Neural crest cell (in vitro differentiated cells): ENCODE results near the gene POLR3G. TPM values are rescaled to one million over a fixed set of nuclear protein-coding genes. Genes with fewer than 3 reads are reported as not detected.

ENCODE experiments used
- DNase-seq: peaks from one replicate; pipeline ENCODE4 v3.0.0; 2021; ENCODE audit warnings: low read depth, mixed read lengths, low spot score
- H3K27ac Mint-ChIP-seq: one replicate; pipeline ENCODE4 v1.8.0; 2021; ENCODE audit warnings: mild to moderate bottlenecking, mixed read lengths; ENCODE audit not compliant: unreplicated experiment
- H3K27me3 Mint-ChIP-seq: 2 replicates; pipeline ENCODE4 v1.8.0; 2021; ENCODE audit warnings: low read depth, mild to moderate bottlenecking, mixed read lengths
- H3K36me3 Mint-ChIP-seq: 2 replicates; pipeline ENCODE4 v1.8.0; 2021; ENCODE audit warnings: low read depth, mild to moderate bottlenecking, mixed read lengths
- H3K4me1 Mint-ChIP-seq: 2 replicates; pipeline ENCODE4 v1.8.0; 2021; ENCODE audit warnings: mixed read lengths
- H3K4me3 Mint-ChIP-seq: one replicate; pipeline ENCODE4 v1.8.0; 2021; ENCODE audit warnings: mild to moderate bottlenecking, mixed read lengths
- H3K9me3 Mint-ChIP-seq: 2 replicates; pipeline ENCODE4 v1.8.0; 2021; ENCODE audit warnings: mixed read lengths
- CTCF ChIP-seq: fragments of 200-600 bp; sonication (generic); conservative IDR thresholded peaks from 2 replicates; pipeline ENCODE4 v1.5.0; 2021; ENCODE audit warnings: antibody characterized with exemption, mild to moderate bottlenecking
- long read RNA-seq: library from polyadenylated mRNA; unstranded; transcript quantifications from one replicate; pipeline ENCODE4 v2.0.0, GENCODE V29; 2020
- total RNA-seq: library from RNA; stranded (reverse); gene quantifications from 2 replicates; pipeline ENCODE4 v1.2.1, GENCODE V29; 2021

Gene POLR3G
- total RNA-seq: 10.6 and 12.1 TPM in 2 replicates
- long read RNA-seq, transcript POLR3G-201 (8 exons, 3,285 nt): major isoform, 5 of 13 reads
- long read RNA-seq, partial matches to known transcripts: 0 of 13 reads
- long read RNA-seq, other reads (novel, unspliced or antisense): 4 of 13 reads

DNA sequence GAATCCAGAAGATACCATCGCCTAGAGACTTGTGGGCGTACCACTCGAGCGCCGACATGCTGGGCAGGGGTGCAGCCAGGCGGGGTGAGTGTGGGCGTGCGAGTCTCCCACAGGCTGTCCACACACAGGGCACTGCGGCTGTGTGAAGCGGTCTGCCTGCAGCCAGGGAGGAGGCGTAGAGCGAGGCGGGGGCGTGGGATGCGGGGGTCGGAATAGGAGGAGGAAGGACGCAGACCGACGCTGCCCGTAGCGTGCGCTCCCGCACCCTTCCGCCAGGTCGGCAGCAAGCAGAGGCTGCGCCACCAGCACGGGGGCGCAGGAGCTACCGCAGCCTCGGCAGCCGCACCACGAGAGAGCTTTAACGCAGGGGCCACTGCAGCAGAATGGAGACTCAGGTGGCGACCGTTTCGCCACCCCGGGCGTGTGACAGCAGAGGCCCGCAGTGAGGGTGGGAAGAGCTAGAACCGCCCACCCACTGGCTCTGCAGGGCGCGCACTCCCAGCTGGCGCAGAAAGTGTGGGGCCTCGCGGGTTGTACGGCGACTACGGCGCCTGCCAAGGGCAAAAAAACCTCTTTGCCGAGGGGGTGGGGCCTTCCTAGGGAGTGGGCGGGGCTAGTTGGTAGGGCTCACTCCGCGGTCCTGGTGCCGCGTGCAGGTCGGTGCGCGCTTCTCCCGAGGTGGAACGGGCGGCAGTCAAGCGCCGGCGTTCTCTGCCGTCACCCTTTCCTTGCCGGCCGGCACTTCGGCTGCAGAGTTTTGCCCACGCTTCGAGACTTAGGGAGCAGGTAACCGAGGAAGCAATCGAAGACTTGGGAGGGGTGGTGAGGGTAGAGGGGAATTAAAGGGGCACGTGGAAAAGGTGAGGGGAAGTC lies at the start of gene POLR3G, which contains the start of gene MBLAC2:
Gene POLR3G, plus strand, starts transcription at position 630 of the 873 bp plus-strand sequence. CDS start 10,704 bp downstream, outside the sequence.
Gene MBLAC2, minus strand, starts transcription at position 537 of the 873 bp plus-strand sequence. Its CDS starts 479 bp downstream, at position 58.
- Mint-ChIP-seq H3K4me3 (peak within 1 kb of the TSS; percentile 97), H3K9me3 (no peaks in the 10 kb centered on the region), H3K36me3 (peaks cover 6% of the 10 kb centered on the region), H3K27me3 (peaks cover 26% of the 10 kb centered on the region), H3K4me1 (peaks cover 56% of the 10 kb centered on the region), H3K27ac (peak within 1 kb of the TSS; percentile 96)
- DNase-seq: peak; percentile 90
- TF ChIP-seq CTCF: peak; percentile 72

DNA sequence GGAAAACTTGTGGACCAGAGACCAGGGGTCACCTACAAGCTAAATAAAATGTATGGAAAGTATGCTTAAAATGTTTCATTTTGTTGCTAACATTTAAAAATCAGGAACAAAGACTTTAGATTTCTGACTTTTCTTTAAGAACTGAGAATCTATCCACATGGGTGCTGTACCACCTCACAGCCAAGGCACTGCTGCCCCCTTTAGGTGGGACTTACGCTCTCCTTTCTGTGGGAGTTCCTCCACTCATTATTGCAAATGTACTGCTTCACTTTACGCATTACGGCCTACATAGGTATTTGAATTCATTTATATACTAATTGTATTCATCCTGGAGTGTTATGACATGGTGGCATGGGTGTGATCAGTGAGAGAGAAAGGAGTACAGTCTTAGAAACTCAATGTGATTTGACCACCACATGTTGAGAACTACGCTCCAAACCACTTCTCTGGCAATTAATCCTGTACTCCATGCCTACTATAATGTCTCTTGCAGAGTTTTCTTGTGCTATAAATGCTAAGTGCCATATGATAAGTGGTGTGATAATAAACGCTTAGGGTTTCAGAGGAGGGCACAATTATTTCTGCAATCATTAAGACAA lies 40.4 kb upstream of the POLR3G start:
- H3K36me3 Mint-ChIP-seq: no peaks in the 10 kb centered on the region
- TF ChIP-seq CTCF: peak; percentile 70
- DNase-seq: peak; percentile 33
- no peak overlapping the region for H3K27ac Mint-ChIP-seq
- H3K27me3 Mint-ChIP-seq: no peaks in the 10 kb centered on the region
- no peaks in the 10 kb centered on the region for H3K4me1 Mint-ChIP-seq
- H3K9me3 Mint-ChIP-seq: no peaks in the 10 kb centered on the region
- no peak overlapping the region for H3K4me3 Mint-ChIP-seq

- Mint-ChIP-seq H3K27me3 (no peaks in the 10 kb centered on the region), H3K4me3 (no peak overlapping the region), H3K9me3 (no peaks in the 10 kb centered on the region), H3K4me1 (peaks cover 16% of the 10 kb centered on the region), H3K36me3 (no peaks in the 10 kb centered on the region), H3K27ac (no peak overlapping the region)
- TF ChIP-seq CTCF: no peak
- DNase-seq: no peak
These were observed 37.0 kb upstream of the POLR3G start for GRCh38 chr5:90437663-90438062.

DNA sequence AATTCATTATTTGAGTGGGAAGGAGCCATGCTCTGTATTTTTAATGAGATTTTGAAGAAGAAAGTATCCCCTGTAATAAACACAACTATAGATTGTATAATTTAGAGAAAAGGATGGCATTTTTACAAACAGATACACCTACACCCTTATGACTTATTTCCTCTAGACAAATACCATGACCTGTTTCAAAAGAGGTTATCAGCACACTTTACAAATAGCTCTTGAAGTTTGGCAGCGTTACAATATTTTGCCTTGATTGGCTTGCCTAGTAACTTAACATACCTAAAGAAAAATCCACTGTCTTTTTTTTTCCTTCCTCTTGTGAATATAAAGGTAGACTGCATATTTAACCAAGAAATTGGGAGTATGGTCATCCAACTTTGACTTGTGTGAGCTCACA lies 36.6 kb upstream of the POLR3G start:
- no peak for DNase-seq
- Mint-ChIP-seq H3K9me3 (no peaks in the 10 kb centered on the region), H3K27me3 (no peaks in the 10 kb centered on the region), H3K4me3 (no peak overlapping the region), H3K27ac (no peak overlapping the region), H3K36me3 (no peaks in the 10 kb centered on the region), H3K4me1 (peaks cover 16% of the 10 kb centered on the region)
- no peak for TF ChIP-seq CTCF

GRCh38 chr5:90440644-90441043 lies 34.0 kb upstream of the POLR3G start:
- peaks cover 16% of the 10 kb centered on the region for H3K4me1 Mint-ChIP-seq
- H3K4me3 Mint-ChIP-seq: peak overlapping the region; percentile 6
- no peak for DNase-seq
- H3K27ac Mint-ChIP-seq: no peak overlapping the region
- no peak for TF ChIP-seq CTCF
- no peaks in the 10 kb centered on the region for H3K9me3 Mint-ChIP-seq
- no peaks in the 10 kb centered on the region for H3K27me3 Mint-ChIP-seq
- H3K36me3 Mint-ChIP-seq: peaks cover 4% of the 10 kb centered on the region
